Smooth muscle cell (in vitro differentiated cells): ENCODE results near the gene NKD1. TPM values are rescaled to one million over a fixed set of nuclear protein-coding genes. Genes with fewer than 3 reads are reported as not detected.
"Not testable (repeated sequence)": the region's sequence is repeated elsewhere in the genome, so short reads cannot be mapped to it uniquely, and the experiment has no call there.

Experiments used
- DNase-seq: peaks from one replicate; lab custom pipeline; 2025; ENCODE audit not compliant: unreplicated experiment; lab: John Stamatoyannopoulos, UW
- H2AFZ ChIP-seq: fragments of 200-600 bp; sonication (generic); 2 replicates; pipeline ENCODE4 v1.6.0; 2016; ENCODE audit warnings: antibody characterized with exemption, low read depth, mild to moderate bottlenecking
- H3F3A ChIP-seq: fragments of 200-600 bp; sonication (generic); 2 replicates; pipeline ENCODE4 v1.6.0; 2017; ENCODE audit warnings: antibody characterized with exemption, low read depth
- H3K27ac ChIP-seq: fragments of 200-600 bp; sonication (generic); 2 replicates; pipeline ENCODE4 v1.5.1; 2016; ENCODE audit warnings: low read depth, mild to moderate bottlenecking
- H3K27me3 ChIP-seq: fragments of 200-600 bp; sonication (generic); 2 replicates; pipeline ENCODE4 v1.6.1; 2016; ENCODE audit warnings: low read depth, mild to moderate bottlenecking
- H3K36me3 ChIP-seq: fragments of 200-600 bp; sonication (generic); 2 replicates; pipeline ENCODE4 v1.5.1; 2016; ENCODE audit warnings: low read depth
- H3K4me1 ChIP-seq: fragments of 200-600 bp; sonication (generic); 2 replicates; pipeline ENCODE4 v1.5.1; 2016; ENCODE audit warnings: low read depth
- H3K4me2 ChIP-seq: fragments of 200-600 bp; sonication (generic); 2 replicates; pipeline ENCODE4 v1.6.0; 2016; ENCODE audit warnings: mild to moderate bottlenecking
- H3K4me3 ChIP-seq: fragments of 200-600 bp; sonication (generic); 2 replicates; pipeline ENCODE4 v1.5.1; 2016; ENCODE audit warnings: mild to moderate bottlenecking
- H3K79me2 ChIP-seq: fragments of 200-600 bp; sonication (generic); 2 replicates; pipeline ENCODE4 v1.6.0; 2016; ENCODE audit warnings: low read depth, mild to moderate bottlenecking
- H3K9ac ChIP-seq: fragments of 200-600 bp; sonication (generic); 2 replicates; pipeline ENCODE4 v1.6.0; 2016; ENCODE audit warnings: low read depth
- H3K9me3 ChIP-seq: fragments of 200-600 bp; sonication (generic); replicated peaks from 2 replicates; pipeline ENCODE4 v1.5.1; 2016; ENCODE audit warnings: low read depth
- H4K20me1 ChIP-seq: fragments of 200-600 bp; sonication (generic); 2 replicates; pipeline ENCODE4 v1.6.0; 2016; ENCODE audit warnings: low read depth
- CTCF ChIP-seq: fragments of 200-600 bp; sonication (generic); IDR thresholded peaks from 2 replicates; pipeline ENCODE4 v1.5.1; 2017; ENCODE audit warnings: borderline replicate concordance, mild to moderate bottlenecking, antibody characterized with exemption; ENCODE audit not compliant: insufficient read depth, poor library complexity, severe bottlenecking
- WGBS: methylation state at CpG from one replicate; pipeline ENCODE4 v1.1.7; 2016; ENCODE audit warnings: low lambda C conversion rate; 5-methylcytosine and 5-hydroxymethylcytosine counted together
- polyA plus RNA-seq: library from polyadenylated mRNA; unstranded; fragments of >200 nt; fragmentation: Nextera tagmentation; extraction: Ambion mirVana; gene quantifications from 2 replicates; pipeline ENCODE4 v1.2.1, GENCODE V29; 2016
- total RNA-seq: library from RNA; depleted of rRNA; stranded (reverse); fragments of >200 nt; gene quantifications from 2 replicates; pipeline ENCODE4 v1.2.3, GENCODE V29; 2014

The NKD1 gene
- total and polyA plus RNA-seq, 2 experiments from 2014 or later = 4.5 to 18.8 TPM

- Histone ChIP-seq H3K36me3 (no peaks in the 10 kb centered on the region), H3K79me2 (no peaks in the 10 kb centered on the region), H3K4me3 (no peak overlapping the region), H3K27me3 (no peaks in the 10 kb centered on the region), H3K27ac (no peak overlapping the region), H3K4me2 (no peak overlapping the region), H3K4me1 (peaks cover 7% of the 10 kb centered on the region), H4K20me1 (no peaks in the 10 kb centered on the region), H3K9ac (no peak overlapping the region), H3K9me3 (no peaks in the 10 kb centered on the region), H3F3A (no peaks in the 10 kb centered on the region), H2AFZ (no peak overlapping the region)
- DNase-seq = no peak
- no peak for TF ChIP-seq CTCF
- 94% methylated on average over 2 of the region's 2 CpGs for whole genome bisulfite sequencing
These were observed 13.2 kb upstream of the NKD1 start for GRCh38 chr16:50534958-50535357.

GRCh38 chr16:50535506-50536257, 12.5 kb upstream of the NKD1 start:
- Histone ChIP-seq H3K9ac (no peak overlapping the region), H3K27me3 (no peaks in the 10 kb centered on the region), H3K36me3 (no peaks in the 10 kb centered on the region), H2AFZ (no peak overlapping the region), H3K79me2 (no peaks in the 10 kb centered on the region), H3K4me2 (no peak overlapping the region), H3K9me3 (no peaks in the 10 kb centered on the region), H3F3A (no peaks in the 10 kb centered on the region), H3K4me1 (peaks cover 7% of the 10 kb centered on the region), H4K20me1 (no peaks in the 10 kb centered on the region), H3K27ac (no peak overlapping the region), H3K4me3 (no peak overlapping the region)
- 93% methylated on average over 12 of the region's 12 CpGs for WGBS
- no peak for DNase-seq
- TF ChIP-seq CTCF = no peak

GRCh38 chr16:50536258-50536645, 11.9 kb upstream of the NKD1 start:
- H3K4me2 ChIP-seq, H3K27me3 ChIP-seq, DNase-seq, H4K20me1 ChIP-seq, H3K27ac ChIP-seq, H3K36me3 ChIP-seq, H2AFZ ChIP-seq, H3K4me1 ChIP-seq, H3K9ac ChIP-seq, H3K9me3 ChIP-seq, H3F3A ChIP-seq, H3K79me2 ChIP-seq, H3K4me3 ChIP-seq: not testable (repeated sequence)
- 88% methylated on average over 7 of the region's 7 CpGs for WGBS

GRCh38 chr16:50537533-50538290, 10.5 kb upstream of the NKD1 start:
- Histone ChIP-seq H2AFZ (no peak overlapping the region), H3K9me3 (no peaks in the 10 kb centered on the region), H3K79me2 (no peaks in the 10 kb centered on the region), H3K4me3 (no peak overlapping the region), H4K20me1 (no peaks in the 10 kb centered on the region), H3K9ac (no peak overlapping the region), H3K27me3 (no peaks in the 10 kb centered on the region), H3K36me3 (no peaks in the 10 kb centered on the region), H3K4me2 (no peak overlapping the region), H3K27ac (no peak overlapping the region), H3K4me1 (peaks cover 7% of the 10 kb centered on the region), H3F3A (no peaks in the 10 kb centered on the region)
- TF ChIP-seq CTCF = no peak
- no peak for DNase-seq
- WGBS = 96% methylated on average over 8 of the region's 8 CpGs
